Activated CD4-positive, CD25-positive, alpha-beta regulatory T cell treated with anti-CD3 and anti-CD28 coated beads, Interleukin-2, amount 50 U/mL, for 72 hours (primary cell): Measurements from ENCODE around the gene PICALM.

Source experiments
- DNase-seq: peaks from one replicate; pipeline ENCODE4 v3.0.0; 2021

The PICALM gene

GRCh38 chr11:86046116-86046515, 22.8 kb downstream of the PICALM start:
- no peak for DNase-seq

DNA sequence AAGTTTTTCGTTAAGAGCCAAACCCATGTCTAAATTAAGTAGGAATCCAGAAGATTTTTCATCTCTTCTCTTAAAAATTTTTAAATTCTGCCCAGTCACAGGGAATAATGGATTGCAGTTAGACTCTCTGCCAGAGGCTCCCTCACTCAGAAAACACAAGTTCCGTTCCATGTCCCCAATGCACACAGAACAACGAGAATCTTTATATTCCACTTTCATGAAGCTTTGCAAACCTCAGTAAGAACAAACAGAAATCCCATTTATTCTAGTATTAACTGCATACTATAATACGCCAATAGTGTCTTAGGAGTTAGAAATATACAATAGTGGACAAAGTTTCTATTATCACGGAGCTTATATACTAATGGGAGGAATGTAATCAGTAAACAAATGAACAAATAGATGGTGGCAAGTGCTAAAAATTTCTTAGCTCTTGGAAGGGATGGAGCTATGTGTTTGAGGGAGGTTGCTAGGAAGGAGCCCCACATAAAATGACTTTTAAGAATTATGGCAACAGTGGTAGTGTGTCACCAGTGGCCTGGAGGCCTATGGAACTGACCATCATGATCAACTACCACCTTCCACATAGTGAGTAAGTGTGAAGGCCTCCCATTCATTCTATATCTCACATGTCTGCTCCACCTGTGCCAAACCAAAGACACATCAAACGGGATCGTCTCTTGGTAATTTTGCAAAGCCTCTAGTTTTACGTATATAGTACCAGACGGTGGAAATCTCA, 24.9 kb downstream of the PICALM start:
- DNase-seq, result no peak

GRCh38 chr11:86041975-86042378, 26.9 kb downstream of the PICALM start:
- no peak for DNase-seq

GRCh38 chr11:86040919-86041850, 27.7 kb downstream of the PICALM start:
- DNase-seq, result no peak

DNA sequence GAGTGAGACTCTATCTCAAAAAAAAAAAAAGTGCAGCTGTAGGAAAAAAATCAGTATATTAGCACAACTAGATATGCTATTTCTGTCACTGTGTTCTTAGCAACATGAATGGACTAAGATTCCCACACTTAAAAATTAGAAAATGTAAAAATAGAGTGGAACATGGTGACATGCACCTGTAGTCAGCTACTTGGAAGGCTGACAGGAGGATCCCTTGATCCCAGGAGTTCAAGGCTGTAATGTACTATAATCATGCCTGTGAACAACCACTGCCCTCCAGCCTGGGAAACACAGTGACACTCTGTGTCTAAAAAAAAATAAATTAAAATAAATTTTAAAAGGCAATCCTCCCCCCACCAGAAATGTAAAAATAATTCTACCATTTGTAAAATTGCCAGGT, 29.8 kb downstream of the PICALM start:
- no peak for DNase-seq

- DNase-seq, result no peak
These were observed 31.1 kb downstream of the PICALM start for GRCh38 chr11:86037743-86038142.

DNA sequence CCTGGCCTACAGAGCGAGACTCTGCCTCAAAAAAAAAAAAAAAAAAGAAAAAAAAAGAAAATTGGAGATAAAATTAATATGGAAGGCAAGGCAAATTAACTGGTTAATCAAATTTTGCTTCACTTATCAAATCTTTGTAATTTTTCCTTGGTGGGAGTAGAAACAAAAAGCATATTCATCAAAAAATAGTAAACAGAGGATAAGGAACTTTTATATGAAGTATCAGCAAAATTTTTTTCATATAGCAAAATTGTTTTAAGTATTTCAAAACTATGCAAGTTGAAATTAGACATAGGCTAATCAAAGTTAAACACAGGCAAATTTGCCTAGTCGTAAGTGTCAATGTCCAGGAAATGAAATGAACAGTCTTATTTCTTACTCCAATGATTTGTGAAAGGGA, 33.0 kb downstream of the PICALM start:
- DNase-seq, result no peak

DNA sequence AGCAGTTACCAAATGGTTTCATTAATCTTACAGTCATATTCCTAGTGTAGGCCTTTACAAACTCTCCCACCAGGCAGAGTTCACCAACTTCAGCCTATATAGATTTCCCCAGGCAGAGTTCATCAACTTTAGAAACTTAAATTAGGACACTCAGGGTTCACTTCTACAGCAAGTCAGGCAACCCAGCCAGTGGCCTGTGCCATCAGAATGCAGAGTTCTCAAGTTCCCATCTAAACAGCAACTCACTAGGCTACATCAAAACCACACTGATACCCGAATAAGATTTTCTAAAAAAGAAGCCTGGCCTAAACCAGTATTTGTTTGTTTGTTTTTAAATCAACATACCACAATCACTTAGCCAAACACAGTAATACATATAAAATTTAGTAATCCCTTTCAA, 33.7 kb downstream of the PICALM start:
- DNase-seq, result no peak

- DNase-seq, result no peak
These were observed 34.2 kb downstream of the PICALM start for GRCh38 chr11:86034710-86035109.

GRCh38 chr11:86021377-86021776, 47.5 kb downstream of the PICALM start:
- no peak for DNase-seq

DNA sequence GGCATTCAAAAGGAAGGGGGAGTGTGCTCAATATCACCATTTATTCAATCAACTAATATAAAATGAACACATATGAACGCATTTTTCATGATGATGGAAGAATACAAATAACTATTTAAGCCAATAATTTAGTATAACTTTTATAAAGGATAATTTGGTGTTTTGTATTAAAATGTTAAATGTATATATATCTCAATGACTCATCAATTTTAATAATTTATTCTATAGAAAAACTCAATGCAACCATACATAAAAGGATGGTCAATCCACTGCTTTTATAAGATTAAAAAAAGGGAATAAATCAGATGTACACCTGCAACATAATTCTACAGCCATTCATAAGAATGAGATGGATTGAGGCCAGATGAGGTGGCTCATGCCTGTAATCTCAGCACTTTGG, 50.6 kb downstream of the PICALM start:
- no peak for DNase-seq

GRCh38 chr11:86016451-86016850, 52.4 kb downstream of the PICALM start:
- DNase-seq, result no peak

DNA sequence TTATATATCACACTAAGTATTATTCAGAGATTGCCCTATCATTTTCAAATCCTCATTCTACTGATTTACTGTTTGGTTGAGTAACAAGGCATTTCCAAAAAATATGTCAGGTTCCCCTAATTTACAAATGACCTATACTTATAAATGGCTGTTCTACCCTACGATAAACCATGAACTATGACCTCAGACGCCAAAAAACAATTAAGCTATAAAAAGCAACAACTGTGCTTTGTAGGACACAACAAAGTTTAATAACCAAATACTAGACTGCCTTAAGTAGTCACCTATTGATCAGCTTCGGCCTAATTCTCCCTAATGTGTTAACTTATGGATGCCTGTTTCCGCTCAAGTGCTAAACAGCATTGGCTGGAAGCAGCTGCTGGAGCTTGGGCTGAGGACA, 53.2 kb downstream of the PICALM start:
- no peak for DNase-seq

GRCh38 chr11:86014221-86014620, 54.7 kb downstream of the PICALM start:
- DNase-seq, result no peak

GRCh38 chr11:86013713-86014112, 55.2 kb downstream of the PICALM start:
- no peak for DNase-seq

DNA sequence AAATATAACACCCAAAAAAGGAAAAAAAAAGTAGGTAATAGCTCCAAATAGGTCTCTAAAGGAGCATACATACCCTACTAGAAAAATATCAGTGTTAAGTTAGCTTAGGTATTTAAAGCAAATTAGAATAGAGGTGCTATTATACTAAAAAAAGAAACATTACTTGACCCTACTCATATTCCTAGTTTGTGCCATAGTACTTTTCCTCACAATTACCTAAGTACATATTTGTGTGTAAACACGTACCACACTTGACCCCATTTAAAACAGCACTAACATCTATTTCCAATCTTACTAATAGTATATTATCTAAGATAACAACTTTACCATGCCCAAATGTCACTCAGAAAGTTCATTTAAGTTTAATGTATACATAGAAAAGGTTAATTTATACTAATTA, 57.7 kb downstream of the PICALM start:
- DNase-seq, result no peak

DNA sequence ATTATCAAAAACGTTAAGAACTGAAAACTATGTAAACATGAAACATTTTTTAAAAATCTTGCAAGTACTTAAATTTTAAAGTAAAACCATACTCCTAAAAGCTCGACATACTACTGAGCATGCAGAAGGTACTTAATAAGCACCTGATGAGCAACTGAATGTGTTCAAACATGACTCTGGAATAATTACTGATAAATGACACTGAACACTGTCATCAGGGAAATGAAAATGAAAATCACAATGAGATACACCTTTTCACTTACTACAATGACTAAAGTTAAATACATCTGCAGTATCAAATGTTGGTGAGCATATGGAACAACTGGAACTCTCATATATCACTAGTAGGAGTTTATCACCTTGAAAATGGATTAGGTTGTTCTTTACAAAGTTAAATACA, 65.2 kb downstream of the PICALM start:
- no peak for DNase-seq

DNA sequence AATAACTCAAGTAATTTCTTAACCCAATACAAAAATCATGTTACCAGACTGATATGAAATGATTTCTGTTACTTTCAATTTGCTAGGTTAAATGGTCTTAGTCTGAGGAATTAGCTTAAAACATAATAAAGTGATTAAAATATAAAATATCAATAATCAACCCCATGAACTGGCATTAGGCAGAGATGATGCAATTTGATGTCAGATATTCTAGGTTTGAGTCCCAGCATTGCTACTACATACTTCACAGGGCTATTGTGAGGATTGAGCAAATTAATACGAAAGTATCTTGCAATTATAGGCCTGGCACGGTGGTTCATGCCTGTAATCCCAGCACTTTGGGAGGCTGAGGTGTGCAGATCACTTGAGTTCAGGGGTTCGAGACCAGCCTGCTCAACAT, 66.5 kb downstream of the PICALM start:
- DNase-seq, result no peak

DNA sequence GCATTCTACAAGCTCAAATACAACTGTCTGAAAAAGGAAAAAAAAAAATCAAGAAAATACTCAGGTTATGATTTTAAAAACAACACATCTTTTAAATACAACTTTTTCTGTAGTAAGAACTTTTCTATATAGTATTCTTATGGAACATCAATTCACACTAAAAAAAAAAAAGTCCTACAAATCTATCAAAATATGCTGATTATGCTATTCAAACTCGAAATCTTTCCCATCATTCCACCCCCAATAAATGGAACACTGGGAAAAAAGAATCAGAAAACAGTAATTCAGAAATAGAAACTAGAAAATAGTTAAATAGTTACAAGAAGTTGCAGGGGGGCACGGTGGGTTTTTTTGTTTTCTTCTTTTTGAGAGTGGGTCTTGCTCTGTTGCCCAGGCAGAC, 77.4 kb downstream of the PICALM start:
- no peak for DNase-seq

- DNase-seq, result no peak
These were observed 79.1 kb downstream of the PICALM start for GRCh38 chr11:85989746-85990145.

DNA sequence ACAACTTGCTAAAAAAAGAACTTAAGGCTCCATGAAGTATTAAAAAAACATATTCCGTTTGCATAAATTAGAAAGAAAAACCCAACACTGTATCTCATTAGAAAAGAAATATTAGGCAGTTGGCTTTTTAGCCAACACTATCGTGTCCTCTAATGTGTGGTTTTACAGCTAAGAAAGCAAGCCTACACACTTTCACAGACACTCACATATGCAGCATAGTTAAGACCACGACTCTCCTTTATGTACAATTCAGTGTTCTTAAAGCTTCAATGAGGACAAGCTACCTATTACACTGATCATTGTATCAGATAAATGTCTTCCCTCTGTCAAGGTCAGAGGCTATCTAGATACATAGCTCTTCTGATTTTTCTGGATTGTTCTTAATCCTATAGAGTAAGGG, 80.1 kb downstream of the PICALM start:
- no peak for DNase-seq

DNA sequence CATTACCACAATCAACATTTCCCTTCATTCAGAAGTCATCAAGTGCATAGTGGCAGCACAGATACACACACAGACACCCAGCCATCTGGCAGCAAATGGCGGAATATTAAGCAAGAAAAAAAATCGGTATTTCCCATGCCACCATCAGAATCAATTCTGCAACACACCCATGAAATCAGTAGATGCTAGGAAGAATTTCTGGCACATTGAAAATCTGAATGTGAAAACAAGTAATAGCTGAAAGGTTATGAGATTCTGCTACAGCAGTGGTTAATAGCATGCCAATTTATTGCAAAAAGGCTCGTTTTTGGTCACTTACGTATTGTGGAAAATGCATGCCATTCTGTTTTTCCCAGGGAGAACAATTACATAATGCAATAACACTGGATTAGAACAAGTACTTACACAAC, 91.1 kb downstream of the PICALM start:
- no peak for DNase-seq

DNA sequence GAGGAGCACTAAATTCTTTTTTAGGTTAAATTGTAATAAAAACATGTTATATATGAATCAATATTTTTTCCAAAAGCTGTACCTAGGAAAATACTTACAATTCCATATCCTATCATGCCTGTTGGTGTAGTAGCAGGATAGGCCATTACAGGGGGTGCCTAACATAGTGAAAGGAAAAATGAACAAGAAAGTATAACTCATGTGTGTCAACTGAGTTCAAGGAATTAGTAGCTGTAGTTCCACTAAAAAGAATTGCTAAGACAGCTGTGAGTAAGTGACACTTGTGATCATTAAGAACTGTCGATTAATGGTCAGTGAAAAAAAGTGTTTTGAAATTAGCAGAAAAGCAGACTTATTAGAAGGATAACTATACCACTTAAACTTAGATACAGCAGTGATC, 92.4 kb downstream of the PICALM start:
- DNase-seq, result no peak

GRCh38 chr11:85974122-85974521, 94.8 kb downstream of the PICALM start:
- no peak for DNase-seq
